ENCODE measurements around the gene MMP20.

Gene MMP20

DNA sequence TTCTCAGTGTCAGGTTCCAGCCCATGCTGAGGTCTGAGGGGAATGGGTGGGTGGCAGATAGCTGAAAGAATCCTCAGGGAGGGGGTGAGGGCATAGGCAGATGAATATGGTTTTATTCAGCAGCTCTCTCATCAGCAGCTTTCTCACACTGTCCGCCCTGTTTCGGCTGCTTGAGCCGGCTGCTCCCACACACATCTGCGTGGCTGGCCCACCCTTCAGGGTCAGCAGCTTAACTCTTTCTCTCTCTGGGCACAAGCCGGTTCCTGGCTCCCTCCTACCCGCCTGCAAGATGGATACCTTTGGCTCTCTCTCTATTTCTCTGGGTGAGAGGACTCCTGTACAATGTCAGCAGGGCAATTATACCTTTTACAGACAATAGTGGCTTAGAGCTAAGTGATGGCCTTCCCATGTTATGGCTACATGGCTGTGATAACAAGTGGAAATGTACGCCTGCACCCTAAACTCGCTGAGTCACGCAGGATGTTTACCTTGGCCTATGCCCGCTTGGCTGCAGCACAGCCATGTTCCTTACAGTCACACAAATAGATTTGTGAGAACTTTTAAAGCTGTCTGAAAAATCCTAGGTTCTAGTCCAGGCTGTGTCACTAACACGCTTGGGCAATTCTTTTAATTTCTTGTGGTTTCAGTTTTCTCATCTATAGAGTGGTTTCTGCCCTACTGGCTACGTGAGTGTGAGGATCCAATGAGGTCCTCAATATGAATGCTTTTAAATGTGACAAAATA is 4.1 kb downstream of the MMP20 start:
- no peak for DNase-seq

GRCh38 chr11:102620179-102620578 is 5.0 kb downstream of the MMP20 start:
- no peak for DNase-seq

- DNase-seq, result no peak
Measured at GRCh38 chr11:102617466-102618008, 7.6 kb downstream of the MMP20 start.

GRCh38 chr11:102615894-102616432 is 9.2 kb downstream of the MMP20 start:
- no peak for DNase-seq

- no peak for DNase-seq
Measured at GRCh38 chr11:102615077-102615893, 9.8 kb downstream of the MMP20 start.

GRCh38 chr11:102614485-102614884 is 10.6 kb downstream of the MMP20 start:
- DNase-seq, result no peak

DNA sequence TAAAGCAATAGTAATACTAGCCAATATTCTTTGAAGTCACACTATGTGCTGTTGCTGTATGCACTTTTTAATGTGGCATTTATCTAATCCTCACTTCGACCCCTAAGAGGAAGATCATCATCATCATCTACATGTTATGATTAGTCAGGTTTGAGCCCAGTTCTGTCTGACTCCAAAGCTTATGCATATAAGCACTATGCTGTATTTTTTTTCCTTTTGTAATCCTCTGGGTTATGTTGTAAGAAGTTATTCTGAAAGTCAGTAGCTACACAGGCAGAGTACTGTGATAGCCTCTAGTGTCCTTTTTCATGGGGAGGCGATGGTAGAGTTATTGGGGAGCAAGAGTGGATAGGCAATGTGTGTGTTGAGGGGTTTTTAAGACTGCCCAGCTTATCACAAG is 11.1 kb downstream of the MMP20 start:
- no peak for DNase-seq

GRCh38 chr11:102613450-102613849 is 11.7 kb downstream of the MMP20 start:
- DNase-seq, result no peak

GRCh38 chr11:102611291-102611690 is 13.8 kb downstream of the MMP20 start:
- DNase-seq, result no peak

- DNase-seq, result no peak
Measured at GRCh38 chr11:102610200-102610599, 14.9 kb downstream of the MMP20 start.

GRCh38 chr11:102608699-102609098 is 16.4 kb downstream of the MMP20 start:
- no peak for DNase-seq

- no peak for DNase-seq
Measured at GRCh38 chr11:102604875-102605274, 20.3 kb downstream of the MMP20 start.

DNA sequence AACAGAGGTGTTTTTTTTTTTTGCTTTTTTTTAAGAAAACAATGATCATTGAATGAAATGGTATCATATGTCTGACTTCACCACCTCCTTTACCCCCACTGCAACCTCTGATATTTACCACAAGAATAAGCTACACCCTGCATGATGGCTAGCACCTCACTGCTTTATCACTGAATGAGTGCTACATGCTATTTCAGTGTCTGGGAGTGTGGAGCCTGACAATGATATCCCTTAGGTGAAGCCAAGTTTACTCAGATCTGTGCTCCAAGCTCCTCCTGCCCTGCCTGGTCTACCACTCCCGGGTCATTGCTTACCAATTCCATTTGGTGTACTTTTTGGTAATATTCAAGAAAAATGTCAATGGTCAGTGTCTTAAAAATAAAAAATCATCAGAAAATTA is 21.1 kb downstream of the MMP20 start:
- DNase-seq, result no peak

GRCh38 chr11:102603576-102603975 is 21.6 kb downstream of the MMP20 start:
- DNase-seq, result no peak

DNA sequence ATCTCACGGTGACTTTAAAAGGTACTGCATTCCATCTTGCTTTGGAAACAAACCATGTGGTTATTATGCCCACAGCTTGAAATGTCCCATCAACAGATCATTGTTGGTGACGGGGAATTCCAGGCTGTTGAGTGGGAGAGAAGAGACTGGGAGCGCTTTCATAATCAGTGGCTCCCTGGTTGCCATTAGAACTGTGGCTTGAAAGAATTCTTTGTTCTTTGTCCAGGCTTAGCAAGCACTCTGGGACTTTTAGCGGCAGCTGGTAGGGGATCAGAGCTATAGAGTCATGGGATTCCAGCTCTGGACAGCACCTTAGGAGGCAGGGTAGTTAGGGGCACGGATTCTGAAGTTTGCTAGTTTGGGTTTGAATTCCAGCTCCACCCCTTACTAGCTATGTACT is 22.0 kb downstream of the MMP20 start:
- DNase-seq, result no peak

DNA sequence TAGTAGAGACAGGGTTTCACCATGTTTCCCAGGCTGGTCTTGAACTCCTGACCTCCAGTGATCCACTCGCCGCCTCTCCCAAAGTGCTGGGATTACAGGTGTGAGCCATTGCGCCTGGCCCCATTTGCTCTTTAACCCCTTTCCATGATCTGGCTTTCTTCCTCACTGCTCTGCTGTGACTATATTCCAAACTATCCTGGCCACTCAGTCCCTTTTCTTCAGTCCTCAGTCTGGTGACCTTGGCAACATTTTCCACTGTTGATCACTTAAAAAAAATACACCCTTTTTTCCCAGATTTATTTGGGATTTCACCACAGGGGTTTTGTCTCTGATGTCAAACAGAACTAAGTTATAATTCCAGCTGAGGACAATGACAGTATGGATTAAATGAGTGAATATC is 24.5 kb downstream of the MMP20 start:
- DNase-seq, result no peak

GRCh38 chr11:102599642-102600261 is 25.4 kb downstream of the MMP20 start:
- no peak for DNase-seq

GRCh38 chr11:102598272-102598671 is 26.9 kb downstream of the MMP20 start:
- no peak for DNase-seq

GRCh38 chr11:102596578-102596977 is 28.6 kb downstream of the MMP20 start:
- no peak for DNase-seq

- DNase-seq, result peak in 1 of 2 experiments; percentile 40
Measured at GRCh38 chr11:102592634-102593581, 32.2 kb downstream of the MMP20 start.

DNA sequence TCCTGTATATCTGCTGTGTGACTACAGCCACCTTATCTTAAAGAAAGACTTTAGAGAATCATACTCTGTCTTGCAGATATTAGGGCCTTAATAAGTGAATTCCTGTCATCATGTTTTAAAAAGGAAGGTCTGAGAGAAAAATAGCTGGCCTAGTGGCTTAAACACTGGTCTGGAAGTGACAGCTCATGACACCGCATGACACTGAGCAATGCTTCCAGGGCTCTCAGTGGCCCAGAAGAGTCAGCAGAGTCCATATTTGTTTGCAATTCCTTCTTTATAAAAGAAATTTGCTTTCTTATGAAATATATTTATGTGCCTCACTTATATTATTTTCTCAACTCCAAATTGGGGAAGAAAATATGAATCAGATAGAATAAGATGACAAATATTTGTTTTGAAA is 33.0 kb downstream of the MMP20 start:
- DNase-seq, result no peak

DNA sequence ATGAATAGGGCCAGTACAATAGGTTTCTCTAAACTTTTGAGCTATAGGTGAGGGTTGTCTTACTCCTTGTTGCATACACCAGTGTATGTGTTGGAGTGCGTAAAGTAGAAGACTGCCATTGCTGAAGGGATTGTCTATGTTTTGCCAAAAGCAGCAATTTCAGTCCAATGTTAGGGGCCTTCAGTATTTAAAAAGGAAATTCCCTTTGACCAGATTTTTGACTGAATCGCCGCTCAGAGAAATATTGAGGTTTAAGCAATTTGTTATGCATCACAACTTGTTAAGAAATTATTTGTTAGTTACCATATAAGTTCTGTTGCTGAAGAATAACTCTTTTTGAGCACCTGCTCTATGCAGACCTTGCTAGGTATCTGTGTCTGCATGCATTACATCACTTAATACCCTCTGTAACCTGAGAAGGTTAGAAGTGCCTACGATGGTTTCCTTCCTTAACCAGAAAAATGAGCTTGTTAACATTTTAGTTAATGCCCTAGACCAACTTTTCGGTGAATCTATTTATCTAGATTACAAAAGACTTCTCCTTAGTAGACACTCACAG is 33.9 kb downstream of the MMP20 start:
- DNase-seq, result no peak

Measured in NCI-H446 (cell line).